Keratinocyte (primary cell): ENCODE results near the gene WAC. TPM values are rescaled to one million over a fixed set of nuclear protein-coding genes. Genes with fewer than 3 reads are reported as not detected.

Source experiments
- DNase-seq: peaks from one replicate; pipeline ENCODE4 v3.0.0-alpha.2; 2011; ENCODE audit warnings: low read depth, missing footprints, low spot score
- FAIRE-seq: peaks from 2 replicates; lab custom pipeline; 2011; peaks lifted over from hg19 to GRCh38; lab: Jason Lieb, UNC
- H2AFZ ChIP-seq: 2 replicates; pipeline ENCODE4 v1.6.0; 2012; ENCODE audit warnings: low read length, control low read depth, inconsistent platforms; ENCODE audit not compliant: control insufficient read depth
- H3K27ac ChIP-seq: 2 replicates; pipeline ENCODE4 v1.5.1; 2011; ENCODE audit warnings: low read length; ENCODE audit not compliant: control insufficient read depth, insufficient read depth
- H3K27me3 ChIP-seq: 3 replicates; pipeline ENCODE4 v1.6.0; 2011; ENCODE audit warnings: low read length; ENCODE audit not compliant: control insufficient read depth, insufficient read depth; ENCODE audit errors: extremely low read depth
- H3K36me3 ChIP-seq, 2 experiments: 2 replicates in 1 of 2; 3 replicates in 1 of 2; pipeline ENCODE4 v1.5.1; 2011; ENCODE audit warnings: low read length in 2 of 2, mild to moderate bottlenecking in 1 of 2; ENCODE audit not compliant: control insufficient read depth in 2 of 2, insufficient read depth in 2 of 2; ENCODE audit errors: extremely low read depth in 1 of 2
- H3K4me1 ChIP-seq: 3 replicates; pipeline ENCODE4 v1.5.1; 2011; ENCODE audit warnings: low read length; ENCODE audit not compliant: control insufficient read depth, insufficient read depth; ENCODE audit errors: extremely low read depth
- H3K4me2 ChIP-seq: 3 replicates; pipeline ENCODE4 v1.6.0; 2011; ENCODE audit warnings: low read depth, low read length; ENCODE audit not compliant: control insufficient read depth, insufficient read depth; ENCODE audit errors: extremely low read depth
- H3K4me3 ChIP-seq, 3 experiments: fragments of 200-600 bp in 1 of 3; sonication (generic) in 1 of 3; 2 replicates in 2 of 3; 3 replicates in 1 of 3; pipeline ENCODE4 v1.5.1; 2011 to 2016; ENCODE audit warnings: low read length in 3 of 3, mild to moderate bottlenecking in 3 of 3, control low read depth in 2 of 3, inconsistent platforms in 1 of 3, low read depth in 1 of 3, mixed read lengths in 1 of 3, mixed run types in 1 of 3, moderate library complexity in 1 of 3; ENCODE audit not compliant: control insufficient read depth in 2 of 3, insufficient read depth in 2 of 3; ENCODE audit errors: extremely low read depth in 1 of 3
- H3K79me2 ChIP-seq: 2 replicates; pipeline ENCODE4 v1.6.0; 2012; ENCODE audit warnings: low read length; ENCODE audit not compliant: control insufficient read depth, insufficient read depth
- H3K9ac ChIP-seq: 3 replicates; pipeline ENCODE4 v1.6.0; 2011; ENCODE audit warnings: low read length; ENCODE audit not compliant: control insufficient read depth, insufficient read depth; ENCODE audit errors: extremely low read depth
- H3K9me1 ChIP-seq: 3 replicates; pipeline ENCODE4 v1.6.0; 2011; ENCODE audit warnings: low read length; ENCODE audit not compliant: control insufficient read depth, insufficient read depth; ENCODE audit errors: extremely low read depth
- H3K9me3 ChIP-seq: 2 replicates; pipeline ENCODE4 v1.5.1; 2012; ENCODE audit warnings: low read depth, low read length; ENCODE audit not compliant: control insufficient read depth
- H4K20me1 ChIP-seq: 3 replicates; pipeline ENCODE4 v1.6.0; 2011; ENCODE audit warnings: low read length; ENCODE audit not compliant: control insufficient read depth, insufficient read depth; ENCODE audit errors: extremely low read depth
- EZH2 ChIP-seq: IDR thresholded peaks from one replicate; pipeline ENCODE4 v1.6.1; 2012; ENCODE audit warnings: inconsistent platforms, mild to moderate bottlenecking, low read length, moderate library complexity
- dilution Hi-C: fragments of 300-500 bp; cut with MboI; formaldehyde crosslinking; loops from one replicate; pipeline ENCODE4 v1.7.0; 2020; ENCODE audit warnings: low sequenced_read_pairs; ENCODE audit not compliant: extremely low pct_ligation_motif_present
- polyA plus RNA-seq, 5 experiments: library from polyadenylated mRNA; depleted of rRNA in 3 of 5; stranded (reverse) in 3 of 5; stranded (forward) in 1 of 5; unstranded in 1 of 5; fragments of >200 nt; gene quantifications; 1 replicate in 1 of 5; 2 replicates in 3 of 5; 3 replicates in 1 of 5; pipeline versions ENCODE4 v1.2.1 to v1.2.3, GENCODE V29; 2011 to 2012; ENCODE audit warnings: missing spikeins in 2 of 5, low read depth in 1 of 5, low replicate concordance in 1 of 5
- TF ChIP-seq, protein P1 (sequence below), 3 experiments: IDR thresholded peaks in 1 of 3; conservative IDR thresholded peaks in 1 of 3; optimal IDR thresholded peaks in 1 of 3; 2 replicates in 2 of 3; 3 replicates in 1 of 3; pipeline versions ENCODE3 to v1.5.1; 2011; ENCODE audit warnings: low read length in 3 of 3, mild to moderate bottlenecking in 3 of 3, moderate library complexity in 2 of 3, control low read depth in 1 of 3, inconsistent platforms in 1 of 3; ENCODE audit not compliant: insufficient read depth in 2 of 3; ENCODE audit errors: extremely low read depth in 1 of 3

Gene WAC
- polyA plus RNA-seq, 1 donor (not counting 4 experiments of a cell fraction or from before 2014, with no cell fraction given) = 80.8 TPM

GRCh38 chr10:28624351-28624750 is 91.4 kb downstream of the WAC start:
- no peak overlapping the region for H3K9ac ChIP-seq
- H3K79me2 ChIP-seq = no peaks in the 10 kb centered on the region
- no peak overlapping the region for H2AFZ ChIP-seq
- no peaks in the 10 kb centered on the region for H3K27me3 ChIP-seq
- H3K4me1 ChIP-seq = peaks cover 6% of the 10 kb centered on the region
- TF ChIP-seq, protein P1, sequence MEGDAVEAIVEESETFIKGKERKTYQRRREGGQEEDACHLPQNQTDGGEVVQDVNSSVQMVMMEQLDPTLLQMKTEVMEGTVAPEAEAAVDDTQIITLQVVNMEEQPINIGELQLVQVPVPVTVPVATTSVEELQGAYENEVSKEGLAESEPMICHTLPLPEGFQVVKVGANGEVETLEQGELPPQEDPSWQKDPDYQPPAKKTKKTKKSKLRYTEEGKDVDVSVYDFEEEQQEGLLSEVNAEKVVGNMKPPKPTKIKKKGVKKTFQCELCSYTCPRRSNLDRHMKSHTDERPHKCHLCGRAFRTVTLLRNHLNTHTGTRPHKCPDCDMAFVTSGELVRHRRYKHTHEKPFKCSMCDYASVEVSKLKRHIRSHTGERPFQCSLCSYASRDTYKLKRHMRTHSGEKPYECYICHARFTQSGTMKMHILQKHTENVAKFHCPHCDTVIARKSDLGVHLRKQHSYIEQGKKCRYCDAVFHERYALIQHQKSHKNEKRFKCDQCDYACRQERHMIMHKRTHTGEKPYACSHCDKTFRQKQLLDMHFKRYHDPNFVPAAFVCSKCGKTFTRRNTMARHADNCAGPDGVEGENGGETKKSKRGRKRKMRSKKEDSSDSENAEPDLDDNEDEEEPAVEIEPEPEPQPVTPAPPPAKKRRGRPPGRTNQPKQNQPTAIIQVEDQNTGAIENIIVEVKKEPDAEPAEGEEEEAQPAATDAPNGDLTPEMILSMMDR (optimal IDR thresholded peaks at IDR 0.05 in 1 of 3, IDR thresholded peaks at IDR 0.05 in 1 of 3, conservative IDR thresholded peaks at IDR 0.05 in 1 of 3; ENCODE audit: extremely low read depth in 1 of 3, insufficient read depth in 2 of 3, low read length in 3 of 3) = no peak
- TF ChIP-seq EZH2 = no peak
- H3K36me3 ChIP-seq = peaks cover 2 to 4% of the 10 kb centered on the region in 2 experiments
- no peaks in the 10 kb centered on the region for H3K9me1 ChIP-seq
- H3K4me2 ChIP-seq = no peak overlapping the region
- no peak for DNase-seq
- H4K20me1 ChIP-seq = no peaks in the 10 kb centered on the region
- H3K4me3 ChIP-seq = no peak overlapping the region
- FAIRE-seq = no peak
- dilution Hi-C loops = no loop called here
- H3K27ac ChIP-seq = no peak overlapping the region
- H3K9me3 ChIP-seq = no peaks in the 10 kb centered on the region

DNA sequence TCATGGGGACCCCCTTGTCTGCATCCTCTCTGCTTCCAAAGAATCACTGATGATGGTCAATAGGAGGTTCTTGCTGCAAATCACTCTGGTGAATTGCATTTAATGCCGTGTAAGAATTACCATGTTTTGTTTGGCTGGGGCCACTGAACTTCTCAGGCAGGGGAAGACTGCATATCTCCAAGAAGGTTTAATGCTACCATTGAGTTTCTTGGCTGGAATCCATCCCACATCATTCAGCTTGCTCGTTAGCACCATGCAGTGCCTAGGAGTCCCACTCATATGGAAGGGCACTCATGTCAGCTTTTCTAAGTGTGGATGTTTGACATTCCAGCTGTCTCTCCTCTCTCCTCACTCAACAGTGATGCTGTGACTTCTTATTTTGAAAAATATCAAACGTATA is 94.2 kb downstream of the WAC start:
- DNase-seq = no peak

More for the DNA sequence above, 94.2 kb downstream of the WAC start:
- no peaks in the 10 kb centered on the region for H3K79me2 ChIP-seq
- no peak overlapping the region for H3K9ac ChIP-seq
- no peak for FAIRE-seq
- no peaks in the 10 kb centered on the region for H3K36me3 ChIP-seq
- dilution Hi-C loops = no loop called here
- H3K9me1 ChIP-seq = no peaks in the 10 kb centered on the region
- no peaks in the 10 kb centered on the region for H4K20me1 ChIP-seq
- H3K27ac ChIP-seq = no peak overlapping the region
- no peak overlapping the region for H3K4me2 ChIP-seq
- peaks cover 6% of the 10 kb centered on the region for H3K4me1 ChIP-seq
- no peak overlapping the region for H2AFZ ChIP-seq
- H3K9me3 ChIP-seq = no peaks in the 10 kb centered on the region
- H3K4me3 ChIP-seq = no peak overlapping the region
- H3K27me3 ChIP-seq = no peaks in the 10 kb centered on the region
- no peak for TF ChIP-seq EZH2
- TF ChIP-seq, protein P1 (optimal IDR thresholded peaks at IDR 0.05 in 1 of 3, IDR thresholded peaks at IDR 0.05 in 1 of 3, conservative IDR thresholded peaks at IDR 0.05 in 1 of 3; ENCODE audit: extremely low read depth in 1 of 3, insufficient read depth in 2 of 3, low read length in 3 of 3) = no peak
